NCI-H1105 treated with DMSO at 0.1 percent for 48 hours (cell line): ENCODE measurements around the gene RASSF7.
"Not testable (repeated sequence)": the region's sequence is repeated elsewhere in the genome, so short reads cannot be mapped to it uniquely, and the experiment has no call there.

ENCODE experiments used
- DNase-seq: peaks from one replicate; lab custom pipeline; 2025; lab: John Stamatoyannopoulos, UW

The RASSF7 gene

DNA sequence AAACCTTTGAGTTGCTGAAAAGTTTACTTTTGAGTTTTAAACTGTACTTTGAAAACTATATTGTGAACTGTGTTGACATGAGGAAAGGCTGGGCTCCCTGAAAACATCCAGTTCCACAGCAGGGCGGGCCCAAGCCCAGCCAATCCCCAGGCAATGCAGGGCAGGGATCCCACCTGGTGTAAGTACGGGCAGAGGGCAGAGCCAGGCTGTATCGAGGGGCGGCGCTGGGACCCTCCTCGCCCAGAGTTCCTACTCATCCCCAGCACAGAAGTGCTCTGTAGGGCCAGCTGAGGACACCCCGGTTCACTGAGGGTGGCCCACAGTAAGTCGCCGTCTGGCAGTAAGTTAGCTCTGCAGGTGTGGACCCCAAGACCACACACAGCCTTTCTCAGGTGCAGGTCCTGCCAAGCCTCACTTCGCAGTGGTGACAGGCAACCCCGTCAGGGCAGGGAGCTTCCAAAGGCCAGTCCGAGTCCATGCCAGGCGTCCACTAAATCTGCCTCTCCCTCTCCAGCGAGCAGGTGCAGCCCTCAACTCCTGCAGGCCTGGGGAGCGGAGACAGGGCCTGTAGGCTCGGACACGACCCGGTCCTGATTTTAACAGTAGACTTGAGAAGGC is 6.3 kb downstream of the RASSF7 start:
- no peak for DNase-seq

GRCh38 chr11:567629-568292 is 7.0 kb downstream of the RASSF7 start:
- peak; percentile 40 for DNase-seq

DNA sequence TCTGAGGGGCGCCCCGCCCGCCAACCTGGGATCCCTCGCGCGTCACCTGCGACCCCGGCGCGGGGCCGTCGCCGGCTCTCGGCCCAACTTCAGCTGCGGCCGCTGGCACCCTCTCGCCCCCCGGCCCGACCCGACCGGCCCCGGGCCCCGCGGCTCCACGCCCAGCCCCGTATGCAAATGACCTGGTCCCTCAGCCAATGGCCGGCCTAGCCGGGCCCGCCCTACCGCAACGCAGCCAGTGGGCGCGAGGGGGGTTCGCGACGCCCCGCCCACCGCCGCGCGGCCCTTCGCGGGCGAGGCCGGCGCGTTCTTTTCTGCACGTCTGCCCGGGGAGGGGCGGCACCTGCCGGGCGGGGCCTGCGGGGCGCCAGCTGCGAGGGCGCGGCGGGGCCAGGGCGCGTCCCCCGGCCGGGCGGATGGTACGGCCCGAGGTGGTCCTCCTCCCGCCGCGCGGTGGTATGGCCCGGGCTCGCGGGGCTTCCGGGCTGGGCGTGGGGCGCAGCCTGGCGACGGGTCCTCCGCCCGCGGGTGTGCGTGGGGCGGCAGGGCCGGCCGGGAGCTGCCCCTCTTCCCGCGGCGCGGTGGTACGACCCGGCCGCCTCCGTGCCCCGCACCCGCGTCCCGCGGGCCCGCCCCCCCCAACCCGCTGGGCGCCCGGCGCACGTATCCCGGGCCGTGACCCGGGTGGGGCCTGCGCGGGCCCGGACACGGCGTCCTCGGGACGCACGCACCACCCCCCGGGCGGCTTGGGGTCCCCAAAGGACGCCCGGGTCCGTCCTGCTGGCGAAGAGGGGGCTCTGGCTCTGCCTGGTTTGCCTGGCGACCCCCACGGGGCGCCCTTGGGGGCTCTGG is 7.8 kb downstream of the RASSF7 start:
- DNase-seq: peak; percentile 92

GRCh38 chr11:569158-569885 is 8.6 kb downstream of the RASSF7 start:
- DNase-seq: no peak

GRCh38 chr11:571802-572185 is 11.0 kb downstream of the RASSF7 start:
- DNase-seq: no peak

- DNase-seq: no peak
Observed at GRCh38 chr11:573146-573759, 12.5 kb downstream of the RASSF7 start.

DNA sequence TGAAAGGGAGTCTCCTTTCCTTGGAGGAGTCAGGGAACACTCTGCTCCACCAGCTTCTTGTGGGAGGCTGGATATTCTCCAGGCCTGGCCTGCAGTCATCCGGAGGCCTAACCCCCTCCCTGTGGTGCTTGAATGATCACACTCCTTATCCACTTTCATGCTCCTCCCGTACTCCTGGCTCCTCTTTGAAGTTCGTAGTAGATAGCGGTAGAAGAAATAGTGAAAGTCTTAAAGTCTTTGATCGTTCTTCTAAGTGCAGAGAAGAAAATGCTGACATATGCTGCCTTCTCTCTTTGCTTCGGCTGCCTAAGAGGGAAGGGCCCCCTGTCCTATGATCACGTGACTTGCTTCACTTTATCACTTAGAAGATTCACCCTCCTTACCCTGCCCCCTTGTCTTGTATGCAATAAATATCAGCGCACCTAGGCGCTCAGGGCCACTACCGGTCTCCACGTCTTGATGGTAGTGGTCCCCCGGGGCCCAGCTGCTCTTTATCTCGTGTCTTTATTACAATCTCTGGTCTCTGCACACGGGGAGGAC is 13.3 kb downstream of the RASSF7 start:
- not testable (repeated sequence) for DNase-seq

DNA sequence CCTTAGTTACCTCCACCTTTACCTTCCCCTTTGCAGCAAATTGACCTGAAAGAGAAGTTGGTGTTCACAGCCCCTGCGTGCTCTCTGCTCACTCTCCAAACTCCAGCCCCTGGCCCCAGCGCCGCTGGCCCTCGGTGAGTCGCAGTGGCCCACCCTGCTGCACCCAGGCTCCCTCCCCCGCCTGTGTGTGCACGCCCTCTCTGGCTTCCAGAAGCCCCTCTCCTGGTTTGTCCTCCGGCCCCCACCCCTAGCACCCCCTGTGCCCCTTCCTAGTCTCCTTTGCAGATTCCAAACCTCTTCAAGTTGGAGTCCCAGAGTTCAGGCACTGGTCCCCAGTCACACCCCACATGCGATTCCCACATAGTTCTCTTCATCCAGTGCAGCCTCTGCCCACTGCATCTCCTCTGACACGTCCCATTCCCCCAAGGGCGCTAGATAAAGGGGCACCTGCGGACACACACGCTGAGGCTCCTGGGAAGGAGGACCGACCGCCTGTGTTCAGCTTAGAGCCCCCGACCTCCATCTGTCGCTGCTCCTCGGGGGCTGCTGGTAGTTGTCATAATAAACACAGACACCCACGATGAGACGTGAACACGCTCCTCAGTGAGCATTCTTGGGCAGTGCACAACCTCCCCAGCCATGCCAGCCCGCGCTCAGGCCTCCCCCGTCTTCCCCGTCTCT is 14.0 kb downstream of the RASSF7 start:
- no peak for DNase-seq

DNA sequence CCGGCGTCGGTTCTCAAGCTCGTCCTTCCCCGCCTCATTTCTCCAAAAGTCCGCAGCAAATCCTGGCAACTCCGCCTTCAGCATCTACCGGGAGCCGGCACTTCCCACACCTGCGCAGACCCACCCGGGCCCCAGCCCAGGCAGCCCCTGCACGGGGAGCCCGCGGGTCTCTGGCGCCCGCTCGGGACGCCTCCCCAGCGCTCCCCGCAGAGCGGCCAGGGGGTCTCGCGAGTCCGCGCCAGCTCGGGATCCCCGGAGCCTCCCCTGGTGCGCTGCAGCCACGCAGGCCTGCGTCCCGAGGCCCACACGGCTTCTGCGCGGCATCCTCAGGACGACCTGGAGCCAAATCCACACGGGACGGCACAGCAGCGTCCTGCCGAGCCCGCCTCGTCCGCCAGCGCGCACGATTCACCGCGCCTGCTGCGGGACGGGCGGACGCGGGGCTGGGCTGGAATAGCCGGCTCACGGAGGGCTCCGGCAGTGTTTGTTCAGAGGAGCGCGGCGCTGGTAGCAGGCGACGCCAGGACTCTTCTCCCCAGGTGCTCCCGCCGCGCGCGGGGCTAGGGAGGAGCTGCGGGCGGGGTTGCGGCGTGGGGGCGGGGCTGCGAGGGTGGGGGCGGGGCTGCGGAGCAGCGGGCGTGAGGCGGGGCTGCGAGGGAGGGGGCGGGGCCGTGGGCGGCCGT is 14.7 kb downstream of the RASSF7 start:
- peak; percentile 79 for DNase-seq

DNA sequence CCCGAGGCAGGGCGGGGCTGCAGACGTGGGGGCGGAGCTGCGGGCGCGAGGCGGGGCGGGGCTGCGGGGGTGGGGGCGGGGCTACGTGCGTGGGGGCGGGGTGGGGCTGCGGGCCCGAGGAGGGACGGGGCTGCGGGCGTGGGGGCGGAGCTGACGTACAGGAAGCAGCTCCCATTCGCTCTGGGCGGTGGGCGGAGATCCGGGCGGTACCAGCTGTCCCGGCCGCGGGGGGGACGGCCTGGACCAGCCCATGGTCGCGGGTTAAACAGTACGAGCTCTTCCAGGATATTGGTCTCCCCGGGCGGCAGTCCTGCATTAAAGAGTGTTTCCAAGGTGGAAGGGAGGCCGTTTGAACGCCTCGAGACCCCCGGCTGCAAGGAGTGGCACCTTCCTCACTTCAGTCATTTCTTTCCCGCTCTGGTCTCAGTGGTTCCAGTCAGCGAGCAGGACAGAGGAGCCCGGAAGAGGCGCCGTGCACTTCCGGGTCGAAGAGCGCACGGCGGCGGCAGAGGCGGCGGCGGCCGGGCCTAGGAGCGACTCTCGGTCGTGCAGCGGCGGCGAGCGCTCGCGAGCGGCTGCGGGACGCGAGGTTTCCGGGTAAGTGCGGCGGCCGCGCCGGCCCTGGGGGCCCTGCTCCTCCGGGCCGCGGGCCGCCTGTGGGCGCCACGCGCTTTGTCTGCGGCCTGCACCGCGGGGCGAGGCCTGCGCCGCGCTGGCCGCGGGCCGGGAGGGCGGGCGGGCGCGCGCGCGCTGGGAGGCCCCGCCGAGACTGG is 15.4 kb downstream of the RASSF7 start, which contains the start of gene PHRF1:
Gene PHRF1 (plus strand): TSS at position 475 of the 773 bp plus-strand sequence. CDS start 5,043 bp downstream, outside the sequence.
- peak; percentile 95 for DNase-seq

GRCh38 chr11:576811-577610 is 16.2 kb downstream of the RASSF7 start:
- no peak for DNase-seq

- DNase-seq: no peak
Observed at GRCh38 chr11:577611-577894, 16.8 kb downstream of the RASSF7 start.

- no peak for DNase-seq
Observed at GRCh38 chr11:578276-579035, 17.7 kb downstream of the RASSF7 start.

DNA sequence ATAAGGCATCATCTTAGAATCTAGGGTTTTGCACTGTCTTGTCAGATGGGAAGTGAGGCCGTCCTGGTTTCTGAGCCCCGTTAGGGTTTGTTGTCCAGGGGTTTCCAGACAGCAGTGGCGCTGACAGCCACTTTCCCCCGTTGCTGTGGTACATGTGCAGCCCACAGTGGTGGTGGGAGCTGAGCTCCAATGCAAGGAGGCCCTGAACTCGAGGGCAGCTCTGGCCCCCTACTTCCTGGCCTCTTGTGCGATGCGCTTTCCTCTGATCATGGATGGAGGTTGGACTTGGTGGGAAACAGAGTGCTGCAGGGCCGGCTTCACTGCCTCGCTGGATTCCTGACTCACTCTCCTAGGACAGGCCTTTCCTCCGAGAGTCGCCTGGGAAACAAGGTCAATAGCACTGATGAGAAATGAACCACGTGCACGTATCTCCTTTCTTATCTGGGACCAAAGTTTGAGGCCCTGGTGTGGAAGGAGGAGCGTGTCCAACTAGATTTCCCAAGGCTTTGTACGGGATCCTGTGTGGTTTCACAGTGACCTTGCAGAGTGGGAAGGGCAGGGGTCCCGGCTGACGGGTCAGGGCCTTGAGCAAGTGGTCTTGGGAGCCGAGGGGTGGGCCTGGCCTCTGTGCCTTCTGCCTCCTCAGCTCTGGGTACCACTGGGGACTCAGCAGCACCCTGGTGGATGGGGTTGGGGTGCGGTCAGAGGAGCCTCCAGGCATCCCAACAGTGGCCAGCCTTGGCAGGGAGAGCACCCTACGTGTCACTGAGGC is 19.2 kb downstream of the RASSF7 start:
- no peak for DNase-seq

GRCh38 chr11:581342-581741 is 20.6 kb downstream of the RASSF7 start:
- no peak for DNase-seq

- DNase-seq: no peak
Observed at GRCh38 chr11:581752-582151, 21.0 kb downstream of the RASSF7 start.

DNA sequence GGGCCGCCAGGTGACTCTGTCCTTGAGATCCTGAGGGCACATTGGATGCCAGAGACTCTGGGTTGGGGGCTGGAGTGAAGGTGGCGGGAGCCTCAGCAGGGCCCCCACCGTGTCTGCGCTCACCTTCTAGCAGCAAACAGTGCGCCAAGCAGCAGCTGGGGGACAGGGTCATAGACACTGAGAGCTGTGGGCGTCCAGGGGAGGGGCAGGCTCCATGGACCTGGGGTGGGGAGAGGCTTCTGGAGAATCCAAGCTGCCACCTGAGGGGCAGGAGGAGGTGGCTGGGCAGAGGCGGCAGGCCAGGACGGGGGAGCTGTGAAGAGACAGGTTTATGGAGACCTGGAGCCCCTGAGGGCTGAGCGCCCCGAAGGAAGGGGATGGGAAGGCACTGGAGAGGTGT is 23.5 kb downstream of the RASSF7 start:
- DNase-seq: no peak
